Measurements from ENCODE around the gene AADACL2.
"Not testable (repeated sequence)": the region's sequence is repeated elsewhere in the genome, so short reads cannot be mapped to it uniquely, and the experiment has no call there.

AADACL2 gene

DNA sequence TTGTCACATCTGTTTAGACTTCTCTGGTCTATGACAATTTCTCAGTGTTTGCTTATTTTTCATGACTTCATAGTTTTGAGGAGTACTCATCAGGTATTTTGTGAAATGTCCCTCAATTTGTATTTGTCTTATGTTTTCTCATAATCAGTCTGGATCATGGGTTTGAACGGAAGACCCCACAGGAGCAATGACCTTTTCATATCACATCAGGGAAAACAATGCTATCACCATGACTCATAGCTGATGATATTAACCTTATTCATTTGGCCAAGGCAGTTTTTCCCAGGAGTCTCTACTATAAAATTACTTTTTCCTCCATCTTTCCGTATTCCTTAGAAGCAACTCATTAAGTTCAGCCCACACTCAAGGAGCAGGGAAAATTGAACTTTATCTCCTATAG lies 32.7 kb downstream of the AADACL2 start:
- DNase-seq (ENCODE audit: low read depth) = no peak

DNA sequence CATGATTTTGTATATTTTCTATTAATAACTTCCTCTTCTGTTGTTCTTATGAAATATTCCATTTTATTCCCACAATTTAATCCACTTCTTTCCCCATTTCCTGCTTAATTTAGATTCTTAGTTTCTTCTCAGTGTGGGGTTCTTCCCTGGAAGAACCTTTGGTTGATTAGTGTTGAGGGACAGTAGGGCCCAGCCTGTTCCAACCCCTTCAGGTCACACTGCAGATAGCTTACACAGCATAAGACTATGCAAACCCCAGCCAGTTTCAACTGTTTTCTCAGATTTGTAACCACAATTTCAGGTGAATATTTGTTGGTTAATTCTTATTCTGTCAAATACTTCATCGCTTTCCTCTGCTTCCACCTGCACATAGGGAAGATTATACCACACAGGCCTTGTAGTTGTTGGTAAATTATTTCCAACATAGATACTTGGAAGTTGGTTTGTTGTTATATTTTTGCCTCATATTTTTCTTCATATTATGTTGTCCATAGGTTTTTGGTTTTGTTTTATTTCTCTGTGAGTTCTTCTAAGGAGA lies 34.7 kb downstream of the AADACL2 start:
- no peak for DNase-seq (ENCODE audit: low read depth)

DNA sequence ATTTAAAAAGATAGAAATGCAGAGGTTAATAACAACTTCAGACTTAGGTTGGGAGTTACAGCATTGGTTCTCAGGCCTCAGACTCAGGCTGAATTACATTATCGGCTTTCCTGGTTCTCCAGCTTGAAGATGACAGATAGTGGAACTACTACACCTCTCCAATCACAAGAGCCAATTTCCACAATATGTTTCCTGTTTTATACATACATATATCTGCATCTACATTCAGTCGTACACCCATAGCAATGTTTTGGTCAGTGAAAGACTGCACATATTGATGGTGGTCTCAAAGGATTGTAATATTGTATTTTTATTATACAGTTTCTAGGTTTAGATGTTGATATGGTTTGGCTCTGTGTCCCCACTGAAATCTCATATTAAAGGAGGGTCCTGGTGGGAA lies 35.4 kb downstream of the AADACL2 start:
- no peak for DNase-seq (ENCODE audit: low read depth)

DNA sequence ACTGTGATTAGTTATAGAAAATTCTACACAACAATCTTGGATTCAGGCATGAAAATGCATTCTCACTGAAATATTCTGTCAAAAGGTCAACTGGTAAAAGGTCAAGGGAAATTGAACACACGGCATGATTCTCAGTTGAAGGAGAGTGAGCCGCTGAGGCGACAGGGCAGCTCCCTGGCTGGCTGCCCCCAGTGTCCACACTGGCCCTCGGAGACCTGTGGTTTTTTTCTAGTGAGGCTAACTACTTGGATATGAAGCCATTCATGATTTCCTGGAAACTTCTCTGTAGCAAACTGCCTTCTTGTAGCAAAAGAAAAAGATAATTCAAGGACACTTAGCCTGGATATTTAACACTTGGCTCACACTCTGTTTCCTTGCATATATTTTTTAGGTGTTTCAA lies 37.2 kb downstream of the AADACL2 start:
- peak; percentile 85 for DNase-seq (ENCODE audit: low read depth)

- no peak for DNase-seq (ENCODE audit: low read depth)
These were observed 39.2 kb downstream of the AADACL2 start for GRCh38 chr3:151772825-151773480.

DNA sequence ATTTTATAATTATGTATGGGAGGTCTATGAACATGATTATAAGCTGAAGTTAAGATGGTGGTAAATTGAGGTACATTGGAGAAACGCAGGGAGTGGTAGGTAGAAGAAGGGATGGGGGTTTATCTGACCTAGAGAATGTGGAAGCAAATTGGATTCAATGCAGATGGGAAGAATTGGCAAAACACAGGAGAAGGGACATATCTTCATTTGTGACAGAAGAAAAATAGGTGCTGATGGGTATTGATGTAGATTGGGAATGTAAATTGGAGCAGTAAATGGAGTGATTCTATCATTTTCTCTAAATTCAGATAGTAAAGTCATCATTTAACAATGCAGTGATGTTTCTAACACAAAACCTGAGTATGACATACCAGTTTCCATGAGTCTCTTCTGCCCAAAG lies 40.5 kb downstream of the AADACL2 start:
- no peak for DNase-seq (ENCODE audit: low read depth)

GRCh38 chr3:151774910-151775309 lies 41.2 kb downstream of the AADACL2 start:
- DNase-seq (ENCODE audit: low read depth) = no peak

DNA sequence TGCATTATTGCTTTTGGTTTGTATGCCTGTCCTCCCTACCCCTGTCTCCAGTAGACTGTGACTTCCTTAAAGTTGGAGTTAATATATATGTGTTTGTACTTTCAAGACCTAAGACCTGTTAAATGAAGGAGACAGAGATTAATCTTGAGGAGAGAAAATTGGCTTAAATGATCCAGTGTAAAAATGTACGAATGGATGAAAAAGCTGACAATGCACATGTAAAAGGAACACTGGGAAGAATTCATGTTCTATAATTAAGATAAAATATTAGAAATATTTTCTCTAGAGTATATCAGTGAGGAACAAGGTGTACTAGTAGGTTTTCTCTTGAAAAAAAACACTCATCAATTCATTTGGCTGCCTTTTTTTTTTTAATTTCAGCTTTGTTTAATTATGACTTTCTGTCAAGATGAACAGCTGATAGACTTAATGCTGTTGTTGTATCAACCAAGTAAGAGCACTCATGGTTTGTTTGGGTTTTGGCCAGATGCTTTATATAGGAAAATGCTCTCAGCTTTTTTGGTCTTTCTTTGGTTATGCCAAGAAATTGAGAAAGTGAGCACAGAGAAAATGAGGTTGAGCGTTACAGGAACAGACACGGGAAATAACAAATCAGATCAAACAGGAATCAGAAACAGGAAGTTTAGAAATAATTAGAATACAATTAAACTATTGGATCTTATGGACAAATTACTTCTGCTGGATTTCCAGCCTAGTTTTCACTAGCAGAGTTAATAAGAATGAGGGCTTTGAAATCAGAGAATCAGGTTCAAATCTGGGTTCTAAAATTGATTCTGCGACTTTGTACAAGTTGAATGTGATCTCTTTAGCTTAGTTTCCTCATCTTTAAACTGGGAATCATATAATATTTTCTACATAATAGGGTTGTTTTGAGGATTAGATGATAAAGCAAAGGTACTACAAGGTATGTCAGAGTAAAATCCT lies 41.9 kb downstream of the AADACL2 start:
- no peak for DNase-seq (ENCODE audit: low read depth)

DNA sequence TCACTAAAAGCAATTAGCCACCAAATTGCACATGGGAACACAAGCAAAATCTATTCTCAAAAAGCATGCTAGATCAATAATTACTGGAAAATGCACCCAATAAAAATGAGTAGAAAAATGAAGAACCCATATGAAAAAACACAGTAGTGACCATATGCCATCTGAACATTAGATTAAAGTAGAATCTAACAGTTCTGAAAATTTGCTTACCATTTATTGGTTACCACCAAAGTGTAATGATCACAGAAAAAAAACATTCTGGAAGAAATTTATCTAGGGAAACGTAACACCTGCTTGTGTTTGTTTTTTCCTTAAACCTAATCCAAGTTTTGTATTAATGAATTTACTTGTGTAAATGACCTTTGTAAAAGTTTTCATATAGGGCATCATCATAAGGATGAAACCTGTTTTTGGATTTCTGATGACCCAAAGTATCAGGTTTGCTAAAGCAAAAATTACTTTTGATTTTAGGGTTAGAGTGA lies 42.6 kb downstream of the AADACL2 start:
- DNase-seq (ENCODE audit: low read depth) = no peak

GRCh38 chr3:151777880-151778279 lies 44.2 kb downstream of the AADACL2 start:
- DNase-seq (ENCODE audit: low read depth) = no peak

- DNase-seq (ENCODE audit: low read depth) = no peak
These were observed 53.9 kb downstream of the AADACL2 start for GRCh38 chr3:151787626-151788025.

- no peak for DNase-seq (ENCODE audit: low read depth)
These were observed 54.7 kb downstream of the AADACL2 start for GRCh38 chr3:151788401-151788800.

GRCh38 chr3:151789853-151790463 lies 56.2 kb downstream of the AADACL2 start:
- peak; percentile 12 for DNase-seq (ENCODE audit: low read depth)

GRCh38 chr3:151790763-151791162 lies 57.0 kb downstream of the AADACL2 start:
- not testable (repeated sequence) for DNase-seq (ENCODE audit: low read depth)

DNA sequence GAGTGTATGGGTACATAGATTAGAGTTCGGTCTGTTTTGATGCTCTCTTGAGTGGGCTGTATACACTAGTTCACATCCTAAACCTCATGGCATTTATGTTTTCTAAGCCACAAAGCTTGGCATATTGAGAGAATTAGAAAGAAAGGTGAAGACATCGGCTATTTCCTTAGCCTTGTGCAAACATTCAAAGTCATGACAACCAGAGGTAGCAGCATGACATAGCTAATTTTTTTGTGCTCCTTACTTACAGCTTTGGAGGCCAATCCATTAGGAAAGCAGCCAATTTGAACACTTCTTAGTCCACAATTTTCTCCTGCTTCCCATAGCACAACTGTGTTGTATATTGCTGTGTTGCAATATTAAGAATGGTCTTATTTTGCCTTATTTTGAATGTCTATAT lies 58.7 kb downstream of the AADACL2 start:
- DNase-seq (ENCODE audit: low read depth) = no peak

- DNase-seq (ENCODE audit: low read depth) = no peak
These were observed 59.9 kb downstream of the AADACL2 start for GRCh38 chr3:151793636-151794035.

DNA sequence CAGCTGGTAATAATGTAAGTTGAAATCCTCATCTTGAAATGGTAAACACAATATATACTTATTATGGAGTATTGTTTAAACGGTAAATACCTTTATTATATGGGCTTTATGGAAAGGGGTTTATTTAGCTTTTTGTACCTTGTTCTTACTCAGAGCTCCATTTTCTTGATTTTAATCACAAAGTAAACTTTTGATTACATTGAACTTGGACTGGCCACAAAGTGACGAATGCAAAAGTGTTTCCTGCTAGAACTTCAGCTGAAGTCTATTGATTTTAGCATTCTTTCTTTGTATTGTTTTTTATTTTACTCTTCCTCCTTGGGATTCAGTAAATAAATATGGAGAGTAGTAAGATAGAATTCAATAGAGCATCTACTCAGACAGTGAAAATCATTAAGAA lies 60.4 kb downstream of the AADACL2 start:
- no peak for DNase-seq (ENCODE audit: low read depth)

DNA sequence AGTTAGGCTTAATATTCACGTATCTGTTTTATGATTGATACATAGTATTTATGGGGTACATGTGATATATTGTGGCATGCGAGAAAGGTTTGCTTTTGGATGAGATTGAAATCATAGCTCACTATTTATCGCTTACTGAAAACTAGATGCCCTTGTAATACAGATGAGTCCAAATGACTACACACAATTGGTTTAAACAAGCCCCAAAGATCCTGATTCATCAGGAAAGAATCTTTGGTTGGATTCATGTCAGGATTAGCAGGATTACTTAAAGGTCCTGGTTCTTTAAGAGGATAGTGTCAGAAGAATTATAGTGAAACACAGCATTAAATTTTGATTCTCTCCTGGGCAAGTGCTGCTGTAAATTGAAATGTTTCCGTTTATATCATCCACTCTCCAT lies 61.5 kb downstream of the AADACL2 start:
- DNase-seq (ENCODE audit: low read depth) = peak; percentile 72

DNA sequence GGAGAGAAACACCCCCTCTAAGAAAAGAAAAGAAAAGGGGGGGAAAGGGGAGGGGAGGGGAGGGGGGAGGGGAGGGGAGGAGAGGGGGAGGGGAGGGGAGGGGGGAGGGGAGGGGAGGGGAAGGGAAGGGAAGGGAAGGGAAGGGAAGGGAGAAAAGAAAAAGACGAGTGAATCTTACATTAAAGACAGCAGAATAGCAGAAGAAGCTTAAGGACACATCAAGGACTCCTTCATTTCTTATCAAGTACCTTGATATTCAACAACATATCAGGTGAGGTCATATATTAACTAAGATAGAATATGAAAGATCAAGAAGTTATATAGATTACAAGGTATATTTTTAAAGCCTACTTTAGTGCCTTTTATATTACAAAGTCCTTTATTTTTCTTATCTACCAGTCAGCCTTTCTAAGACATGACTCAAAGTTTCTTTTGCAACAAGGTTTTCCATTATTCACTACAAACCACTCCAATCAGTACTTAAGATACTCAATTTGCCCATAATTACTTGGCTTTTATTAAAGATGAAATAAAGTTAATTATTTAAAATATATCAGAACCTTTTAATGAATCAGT lies 62.5 kb downstream of the AADACL2 start:
- DNase-seq (ENCODE audit: low read depth) = no peak

- no peak for DNase-seq (ENCODE audit: low read depth)
These were observed 64.7 kb downstream of the AADACL2 start for GRCh38 chr3:151798466-151798865.

DNA sequence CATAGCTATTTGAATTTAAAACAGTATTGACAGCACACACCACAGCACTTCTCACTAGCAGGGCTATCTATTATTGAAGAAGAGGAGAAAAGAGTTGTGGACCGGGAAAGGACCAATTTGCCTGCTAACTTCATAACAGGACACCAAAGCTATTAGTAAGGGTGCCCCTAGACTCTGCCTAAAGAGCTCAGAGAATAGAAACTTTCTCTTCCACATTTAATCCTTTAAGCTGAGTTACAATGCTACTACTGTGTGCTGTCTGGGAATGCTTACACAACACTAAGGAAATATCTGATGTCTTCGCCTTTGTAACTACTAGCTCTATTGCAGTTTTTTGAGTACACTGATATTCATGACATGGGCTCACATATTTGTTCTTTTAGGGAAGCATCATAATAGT lies 66.7 kb downstream of the AADACL2 start:
- no peak for DNase-seq (ENCODE audit: low read depth)

GRCh38 chr3:151804267-151804666 lies 70.5 kb downstream of the AADACL2 start:
- DNase-seq (ENCODE audit: low read depth) = no peak

Measured in fibroblast of gingiva (primary cell).